ENCODE results near the gene VHLL.
A peak's percentile ranks its signal among the peaks of the same experiment; 100 is the strongest.
"Not testable (repeated sequence)": the region's sequence is repeated elsewhere in the genome, so short reads cannot be mapped to it uniquely, and the experiment has no call there.

VHLL gene

DNA sequence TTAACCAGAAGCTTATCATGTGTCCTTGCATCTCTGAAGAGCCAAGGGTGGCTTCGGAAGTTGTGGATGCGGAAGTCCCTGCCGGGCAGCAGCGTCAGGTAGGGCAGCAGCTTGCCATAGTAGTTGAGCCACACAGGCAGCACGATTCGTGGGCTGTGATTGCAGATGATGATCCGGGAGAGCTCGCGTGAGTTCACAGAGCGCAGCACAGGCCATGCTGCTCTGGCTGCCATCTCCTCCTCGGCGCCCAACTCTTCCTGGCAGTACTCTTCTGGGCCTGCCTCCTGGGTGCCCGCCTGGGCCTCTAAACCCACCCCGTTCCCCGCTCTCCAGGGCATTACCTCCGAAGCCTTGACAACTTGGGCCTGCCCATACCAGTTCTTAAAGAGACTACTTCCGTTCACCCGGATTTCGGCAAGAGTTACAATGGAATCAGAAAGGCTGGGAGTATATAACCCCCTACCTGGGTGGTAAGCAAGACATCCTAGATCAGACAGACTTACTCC is at the start of gene VHLL:
VHLL (minus strand) TSS at position 456 of the 506 bp plus-strand sequence; CDS start at position 338, 118 bp downstream.
- DNase-seq, result no peak

DNA sequence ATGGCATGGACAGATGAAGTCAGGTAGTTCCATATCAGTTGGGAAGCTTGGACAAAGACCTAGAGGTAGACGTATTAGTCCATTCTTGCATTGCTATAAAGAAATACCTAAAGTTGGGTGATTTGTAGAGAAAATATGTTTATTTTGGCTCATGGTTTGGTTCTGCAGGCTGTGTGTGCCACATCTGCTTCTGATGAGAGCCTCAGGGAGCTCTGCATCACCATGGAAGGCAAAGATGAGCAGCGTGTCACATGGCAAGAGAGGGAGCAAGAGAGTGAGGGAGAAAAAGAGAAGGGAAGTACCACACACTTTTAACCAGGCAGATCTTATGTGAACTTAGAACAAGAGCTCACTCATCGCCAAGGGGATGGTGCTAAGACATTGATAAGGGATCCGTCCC is 48.2 kb upstream of the VHLL start:
- DNase-seq, result no peak

DNA sequence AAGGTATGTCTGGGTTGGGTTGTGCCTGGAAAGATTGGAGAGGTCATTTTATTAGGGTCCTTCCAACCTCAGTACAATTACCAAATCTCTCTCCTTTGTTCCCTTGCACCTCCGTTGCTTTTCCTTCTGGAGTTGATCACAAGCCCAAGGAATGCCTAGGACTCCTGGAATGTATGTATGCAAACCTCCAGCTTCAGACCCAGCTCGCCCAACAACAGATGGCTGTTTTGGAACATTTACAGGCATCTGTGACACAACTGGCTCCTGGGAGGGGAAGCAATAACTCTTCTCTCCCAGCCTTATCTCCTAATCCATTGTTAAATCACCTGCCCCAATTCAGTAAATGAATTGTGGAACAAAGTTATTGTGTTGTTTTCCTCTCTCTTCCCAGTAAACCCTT is 47.5 kb upstream of the VHLL start:
- DNase-seq, result no peak

DNA sequence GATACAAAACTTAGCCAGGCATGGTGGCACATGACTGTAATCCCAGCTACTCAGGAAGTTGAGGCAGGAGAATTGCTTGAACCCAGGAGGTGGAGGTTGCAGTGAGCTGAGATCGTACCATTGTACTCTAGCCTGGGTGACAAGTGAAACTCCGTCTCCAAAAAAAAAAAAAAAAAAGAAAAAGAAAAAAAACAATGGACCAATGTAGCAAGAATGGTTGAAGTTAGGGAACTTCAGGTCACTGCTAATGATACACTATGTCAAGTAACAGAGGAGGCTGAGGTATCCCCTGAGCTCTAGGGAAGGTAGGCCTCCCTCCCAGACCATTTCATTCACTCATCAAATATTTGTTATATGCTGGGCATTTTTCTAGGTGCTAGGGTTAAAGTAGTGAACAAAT is 46.9 kb upstream of the VHLL start:
- DNase-seq, result not testable (repeated sequence)

DNA sequence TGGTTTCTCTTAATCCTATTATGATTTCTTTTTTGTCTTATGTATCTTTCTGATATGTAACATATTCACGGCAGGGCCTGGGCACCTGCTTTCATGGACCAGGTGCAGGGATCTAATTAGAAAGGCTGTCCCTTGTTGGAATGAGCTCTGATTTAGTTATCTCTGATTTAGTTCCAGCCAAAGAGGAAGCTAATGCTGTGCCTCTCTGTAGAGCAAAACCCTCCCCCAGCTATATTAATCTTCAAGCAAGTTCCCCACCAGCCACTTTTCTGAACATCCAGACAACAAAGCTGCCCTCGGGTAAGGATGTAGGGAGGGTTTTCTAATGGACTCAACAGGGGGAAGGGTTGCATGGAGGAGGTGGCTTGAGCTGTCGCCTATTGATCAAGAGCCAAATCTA is 45.3 kb upstream of the VHLL start:
- DNase-seq, result no peak

DNA sequence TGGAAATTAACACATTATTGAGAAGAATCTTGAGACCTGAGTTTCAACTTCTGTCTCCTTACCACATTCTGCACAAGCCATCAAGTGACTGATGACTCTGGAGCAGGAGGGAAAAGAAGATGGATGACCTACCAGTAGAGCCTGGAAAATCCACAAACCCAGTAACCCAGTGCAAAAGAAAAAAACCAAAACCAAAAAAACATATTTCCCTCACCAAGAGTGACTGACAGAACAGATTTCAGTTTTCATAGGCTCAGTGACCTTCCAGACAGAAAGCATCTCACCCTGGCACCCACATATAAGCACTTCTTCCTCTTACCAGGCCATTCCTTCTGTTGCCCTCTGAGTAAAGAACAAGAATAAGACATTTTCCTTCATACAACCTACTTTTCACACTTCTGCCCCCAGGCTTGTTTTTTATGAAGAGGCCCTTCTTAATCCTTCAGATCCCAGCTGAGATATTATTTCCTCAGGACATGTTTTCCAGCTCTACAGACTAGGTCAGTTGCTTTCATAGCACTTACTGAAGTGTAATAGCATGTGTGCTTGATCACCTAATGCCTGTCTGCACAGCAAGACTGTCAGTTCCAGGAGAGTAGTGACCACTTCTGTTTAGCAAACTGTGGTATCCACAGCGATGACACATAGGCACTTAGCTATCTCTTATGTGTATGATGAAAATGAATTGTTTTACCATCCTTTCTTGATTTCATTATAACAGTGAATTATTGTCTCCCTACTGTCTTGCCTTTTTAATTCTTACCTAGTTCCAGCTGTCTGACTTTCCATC is 43.3 kb upstream of the VHLL start:
- DNase-seq, result no peak

DNA sequence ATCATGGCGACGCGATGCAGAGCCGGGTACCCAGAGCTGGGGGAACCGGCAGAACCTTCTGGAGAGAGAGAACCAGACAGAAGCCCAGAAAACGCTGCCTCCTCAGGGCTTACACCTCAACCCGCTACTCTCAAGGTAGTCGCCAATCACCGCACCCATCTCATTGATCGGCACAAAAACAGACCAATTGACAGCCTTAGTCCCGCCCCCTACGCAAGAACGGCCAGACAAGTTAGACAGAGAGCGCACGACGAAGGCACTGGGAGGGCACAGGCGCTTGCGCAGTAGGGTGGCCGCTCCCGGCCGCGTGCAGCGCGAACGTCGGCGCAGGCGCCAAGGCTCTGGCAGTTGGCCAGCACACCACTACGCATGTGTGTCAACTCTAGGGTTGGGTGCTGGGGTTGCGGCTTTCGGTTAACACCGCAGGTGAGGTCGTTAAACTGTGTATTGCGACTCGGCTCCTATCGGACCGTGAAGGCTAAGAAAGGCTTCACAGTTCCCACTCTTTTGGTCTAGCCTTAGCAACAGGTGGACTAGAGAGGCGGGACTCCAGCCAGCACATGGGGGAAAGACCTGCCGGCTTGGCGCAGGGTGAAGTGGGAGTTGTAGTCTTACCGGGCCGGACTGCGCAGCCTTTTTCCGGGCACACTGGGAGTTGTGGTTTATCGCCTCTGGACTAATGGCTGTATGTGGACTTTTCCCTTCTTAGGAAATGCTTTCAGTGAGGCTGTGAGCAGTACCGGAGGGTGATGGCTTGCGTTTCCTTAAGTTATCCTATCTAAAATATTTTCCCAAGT is 39.3 kb upstream of the VHLL start, which contains the start of the genes CCT3 and TSACC:
CCT3 (minus strand) TSS at position 113 of the 797 bp plus-strand sequence; CDS start at position 5, 108 bp downstream.
TSACC (plus strand) TSS at position 347 of the 797 bp plus-strand sequence. CDS start 1,232 bp downstream, outside the sequence.
- peak; percentile 100 for DNase-seq

DNA sequence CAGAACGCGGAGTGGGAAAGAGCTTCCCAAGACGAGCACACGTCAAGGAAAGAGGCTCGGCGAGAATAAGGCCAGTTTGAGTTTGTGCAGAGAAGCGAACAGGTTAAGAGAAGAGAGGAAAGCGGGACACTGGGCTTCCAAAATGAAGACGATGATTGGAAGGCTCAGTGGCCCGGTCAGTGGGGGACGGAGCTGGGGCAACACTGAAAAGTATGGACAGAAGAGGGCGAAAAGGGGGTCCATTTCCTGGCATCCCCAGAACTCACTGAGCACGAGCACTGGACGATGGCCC is 38.7 kb upstream of the VHLL start:
- no peak for DNase-seq

DNA sequence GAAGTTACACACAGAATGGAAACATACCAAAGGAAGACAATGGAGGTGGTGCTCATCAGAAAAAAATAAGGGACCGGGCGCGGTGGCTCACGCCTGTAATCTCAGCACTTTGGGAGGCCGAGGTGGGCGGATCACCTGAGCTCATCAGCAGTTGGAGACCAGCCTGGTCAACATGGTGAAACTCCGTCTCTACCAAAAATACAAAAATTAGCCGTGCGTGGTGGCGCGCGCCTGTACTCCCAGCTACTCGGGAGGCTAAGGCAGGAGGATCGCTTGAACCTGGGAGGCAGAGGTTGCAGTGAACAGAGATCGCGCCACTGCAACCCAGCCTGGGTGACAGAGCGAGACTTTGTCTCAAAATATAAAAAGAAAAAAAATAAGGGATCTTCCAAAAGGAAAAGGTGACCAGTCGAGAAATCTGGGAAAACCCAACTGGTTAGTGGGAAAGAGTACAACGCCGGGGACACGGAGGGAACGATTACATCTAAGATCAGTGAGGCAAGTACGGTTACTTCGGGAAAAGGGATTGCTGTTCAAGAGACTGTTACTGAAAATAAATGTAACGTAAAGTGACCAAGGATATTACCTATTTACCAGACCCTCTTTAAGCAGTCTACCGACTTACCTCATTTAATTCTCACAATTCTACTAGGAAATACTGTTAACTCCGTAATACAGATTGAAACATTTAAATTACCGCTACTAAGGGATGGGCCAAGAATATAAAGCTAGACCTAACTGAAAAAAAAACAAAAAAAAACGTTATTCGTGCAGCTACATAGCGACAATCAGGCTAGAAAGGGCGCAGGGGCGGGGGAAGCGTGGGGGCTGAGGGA is 38.2 kb upstream of the VHLL start:
- no peak for DNase-seq

DNA sequence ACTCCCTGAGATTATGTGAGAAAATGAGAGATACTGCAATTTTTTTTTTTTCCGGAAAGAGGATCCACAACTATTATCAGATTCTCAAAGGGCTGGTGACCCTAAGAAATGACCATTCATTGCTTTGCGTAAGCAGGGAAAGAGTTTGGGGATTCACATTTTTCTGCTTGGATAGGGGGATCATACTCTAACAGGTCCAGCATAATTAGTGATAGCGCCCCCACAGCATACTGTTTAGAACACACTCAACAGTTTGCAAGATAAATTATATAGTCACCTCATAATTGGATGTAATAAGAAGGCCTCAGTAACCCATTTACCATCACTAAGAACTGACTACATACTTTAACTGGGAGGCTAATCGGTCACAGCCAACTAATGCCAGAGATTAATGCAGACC is 37.1 kb upstream of the VHLL start:
- DNase-seq, result no peak

DNA sequence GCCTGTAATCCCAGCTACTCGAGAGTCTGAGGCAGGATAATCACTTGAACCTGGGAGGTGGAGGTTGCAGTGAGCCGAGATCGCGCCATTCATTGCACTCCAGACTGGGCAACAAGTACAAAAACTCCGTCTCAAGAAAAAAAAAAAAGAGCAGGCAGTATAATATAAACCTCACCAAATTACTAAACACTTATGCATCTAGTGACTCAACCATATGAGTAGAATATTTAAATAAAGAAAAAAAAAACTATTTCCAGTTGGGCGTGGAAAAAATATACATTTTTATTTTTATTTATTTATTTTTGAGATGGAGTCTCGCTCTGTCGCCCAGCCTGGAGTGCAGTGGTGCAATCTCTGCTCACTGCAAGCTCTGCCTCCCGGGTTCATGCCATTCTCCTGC is 24.1 kb upstream of the VHLL start:
- not testable (repeated sequence) for DNase-seq

DNA sequence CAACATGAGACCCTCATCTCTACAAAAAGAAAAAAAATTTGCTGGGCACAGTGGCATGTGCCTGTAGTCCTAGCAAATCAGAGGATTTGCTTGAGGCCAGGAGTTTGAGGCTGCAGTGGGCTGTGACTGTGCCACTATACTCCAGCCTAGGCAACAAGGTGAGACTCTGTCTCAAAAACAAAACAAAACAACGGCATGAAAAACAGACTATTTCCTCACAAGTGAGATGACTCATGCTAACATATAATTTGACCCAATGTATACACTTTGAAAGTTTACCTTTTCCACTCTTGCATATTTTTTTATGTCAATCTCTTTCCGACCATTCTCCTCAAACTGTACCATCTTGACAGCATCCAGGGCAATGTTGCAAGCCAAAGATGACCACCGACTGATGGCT is 21.5 kb upstream of the VHLL start:
- DNase-seq, result no peak

DNA sequence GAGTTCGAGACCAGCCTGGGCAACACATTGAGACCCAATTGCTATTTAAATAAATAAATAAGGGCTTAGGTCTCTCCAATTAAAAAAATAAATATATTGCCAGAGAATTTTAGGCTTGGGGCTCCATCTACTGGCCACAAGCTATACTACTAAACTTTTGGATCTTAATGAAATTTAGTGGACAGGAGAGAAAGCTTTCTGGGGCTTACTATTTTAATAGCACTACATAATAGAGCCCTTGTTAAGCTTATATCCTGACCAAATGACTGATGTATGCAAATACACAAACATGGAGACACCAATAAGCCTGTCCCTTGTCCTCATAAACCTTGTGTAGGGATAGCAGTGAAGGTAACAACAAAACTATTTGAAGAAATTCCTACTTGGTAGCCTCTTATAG is 20.6 kb upstream of the VHLL start:
- peak; percentile 46 for DNase-seq

DNA sequence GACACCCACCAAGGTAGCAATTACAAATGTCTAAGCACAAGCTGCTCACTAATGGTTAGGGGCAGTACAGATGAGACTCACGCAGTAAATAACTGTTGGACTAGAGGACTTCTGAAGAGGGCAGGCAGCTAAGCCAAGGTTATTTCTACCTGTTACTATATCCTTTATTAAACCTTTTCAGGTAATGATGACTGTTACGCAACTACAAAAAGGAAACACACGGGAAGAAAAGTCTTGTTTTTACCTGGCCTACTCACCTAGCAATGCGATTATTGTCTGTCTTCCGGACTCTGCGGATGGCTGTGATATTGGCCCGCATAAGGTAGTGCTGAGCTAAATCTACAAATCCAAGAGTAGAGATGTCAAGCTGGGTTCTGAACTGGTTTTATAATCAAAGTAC is 17.8 kb upstream of the VHLL start:
- no peak for DNase-seq

DNA sequence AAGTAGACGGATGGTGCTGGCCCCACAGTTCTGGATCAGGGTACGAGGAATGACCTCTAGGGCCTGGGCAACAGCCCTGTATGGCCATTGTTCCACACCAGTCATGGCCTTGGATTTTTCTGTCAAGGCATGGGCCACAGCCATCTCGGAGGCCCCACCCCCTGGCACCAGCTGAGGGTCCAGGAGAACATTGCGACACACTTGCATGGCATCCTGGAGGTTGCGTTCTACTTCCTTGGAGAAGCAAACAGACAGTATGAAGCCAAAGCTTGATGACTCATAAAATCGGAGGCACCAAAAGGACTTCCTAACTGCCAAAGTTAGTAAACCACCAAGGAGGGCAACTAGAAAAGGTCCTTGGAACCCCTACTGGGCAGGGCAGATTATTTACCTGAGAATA is 11.9 kb upstream of the VHLL start:
- no peak for DNase-seq

DNA sequence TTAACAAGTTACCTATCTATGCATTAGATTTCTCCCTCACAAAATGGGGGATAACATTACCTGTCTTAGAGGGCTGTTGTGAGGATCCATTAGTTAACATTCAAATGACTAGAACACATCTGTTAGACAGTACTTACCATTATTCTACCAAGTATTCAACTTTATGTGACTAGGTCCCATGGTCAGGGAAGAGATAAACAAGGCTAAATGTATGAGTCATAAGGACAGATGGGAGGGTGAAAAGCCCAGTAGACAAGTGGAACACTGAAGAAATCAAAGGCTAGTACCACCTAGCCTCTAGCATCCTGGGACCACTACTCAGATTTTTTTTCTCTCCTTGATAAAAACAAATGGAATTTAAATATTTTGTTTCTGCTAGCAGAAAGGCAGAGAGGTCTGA is 9.0 kb upstream of the VHLL start:
- no peak for DNase-seq

DNA sequence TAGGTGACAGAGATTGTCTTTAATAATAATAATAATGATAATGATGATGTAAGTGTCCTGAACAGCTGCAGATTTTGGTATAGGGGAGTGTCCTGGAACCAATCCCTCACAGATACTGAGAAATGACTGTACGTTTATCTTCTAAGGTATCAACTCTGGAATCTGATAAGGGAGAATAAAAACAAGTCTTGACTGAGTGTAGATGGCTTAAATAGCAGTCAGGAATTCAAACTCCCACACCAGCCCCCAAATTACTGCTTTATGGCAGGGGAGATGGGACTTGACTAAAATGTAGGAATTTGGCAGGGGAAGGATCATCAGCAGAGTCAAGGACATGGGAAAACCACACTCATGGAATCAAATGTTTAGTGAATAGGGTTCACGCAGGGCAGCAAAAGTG is 6.1 kb upstream of the VHLL start:
- DNase-seq, result no peak

DNA sequence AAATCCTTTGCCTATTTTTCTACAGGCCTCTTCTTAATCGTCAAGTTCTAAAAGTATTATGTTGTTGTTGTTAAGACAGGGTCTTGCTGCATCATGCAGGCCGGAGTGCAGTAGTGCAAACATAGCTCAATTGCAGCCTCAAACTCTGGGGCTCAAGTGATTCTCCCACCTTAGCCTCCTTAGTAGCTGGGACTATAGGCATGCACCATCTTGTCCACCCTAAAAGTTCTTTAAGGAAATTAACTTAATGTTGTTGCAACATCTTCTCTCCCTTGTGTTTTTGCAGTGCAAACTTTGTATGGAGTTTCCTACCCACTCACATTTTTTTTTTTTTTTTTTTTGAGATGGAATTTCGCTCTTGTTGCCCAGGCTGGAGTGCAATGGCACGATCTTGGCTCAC is 4.1 kb upstream of the VHLL start:
- no peak for DNase-seq

DNA sequence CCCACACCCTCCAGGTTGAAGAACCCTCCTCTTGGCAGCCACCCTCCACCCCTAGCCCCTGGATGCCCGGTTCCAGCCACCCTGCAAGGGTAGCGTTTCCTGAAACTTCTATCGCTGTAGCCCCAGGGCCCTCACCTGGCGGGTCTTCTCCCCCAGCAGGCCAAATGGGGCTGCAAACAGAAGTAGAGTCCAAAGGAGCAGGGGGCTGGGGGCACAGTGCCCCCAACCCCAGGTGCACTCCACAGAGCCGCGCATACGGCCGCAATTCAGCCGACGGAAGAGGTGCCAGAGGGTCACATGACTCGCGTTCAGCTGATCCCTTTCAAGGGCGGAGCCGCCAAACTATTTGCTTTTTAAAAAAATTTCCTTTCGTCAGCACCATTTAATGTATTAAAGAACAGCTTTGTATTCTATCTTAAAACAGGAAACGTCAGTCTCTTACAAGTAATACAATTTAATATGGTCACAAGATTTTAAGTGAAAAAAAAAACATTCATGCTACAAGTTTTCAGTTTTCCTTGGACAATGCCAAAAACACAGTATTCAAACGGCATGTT is 3.6 kb downstream of the VHLL start, which contains the start of gene GLMP:
GLMP (minus strand) TSS at position 289 of the 557 bp plus-strand sequence; CDS start at position 255, 34 bp downstream.
- DNase-seq, result peak; percentile 81

DNA sequence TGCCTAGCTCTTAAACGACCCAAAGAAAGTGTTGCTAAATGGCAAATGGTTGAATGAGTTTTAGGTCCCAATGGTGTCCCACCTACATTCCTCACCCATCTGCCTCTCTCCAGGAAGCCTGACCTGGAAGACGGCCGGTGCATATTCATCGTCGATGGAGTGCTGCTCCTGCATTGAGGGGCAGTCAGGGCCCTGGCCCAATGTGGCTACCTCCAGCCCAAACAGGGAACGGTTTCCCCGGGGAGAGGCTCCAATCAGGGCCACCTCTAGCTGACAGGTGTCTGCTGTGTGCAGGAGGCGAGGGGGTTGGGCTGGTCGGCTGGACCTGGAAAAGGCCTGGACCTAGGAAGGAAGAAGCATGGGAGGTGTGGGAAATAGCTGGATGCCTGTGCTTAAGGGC is 5.2 kb downstream of the VHLL start:
- DNase-seq, result no peak

DNA sequence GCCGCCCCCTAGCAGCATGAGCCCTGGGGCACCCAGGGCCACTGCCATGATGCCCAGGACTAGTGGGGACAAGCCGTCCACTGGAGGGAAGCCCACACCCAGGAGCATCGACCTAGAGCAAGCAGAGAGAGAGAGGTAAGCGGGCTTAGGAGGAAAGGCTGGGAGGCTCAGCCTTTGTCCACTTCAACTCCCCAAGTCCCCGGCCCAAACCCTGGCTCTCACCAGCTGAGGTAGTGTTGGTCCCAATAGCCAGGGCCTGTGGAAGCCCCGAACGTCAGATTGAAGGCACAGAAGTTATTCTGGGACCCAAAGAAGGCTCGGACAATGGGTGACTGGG is 6.0 kb downstream of the VHLL start:
- no peak for DNase-seq

DNA sequence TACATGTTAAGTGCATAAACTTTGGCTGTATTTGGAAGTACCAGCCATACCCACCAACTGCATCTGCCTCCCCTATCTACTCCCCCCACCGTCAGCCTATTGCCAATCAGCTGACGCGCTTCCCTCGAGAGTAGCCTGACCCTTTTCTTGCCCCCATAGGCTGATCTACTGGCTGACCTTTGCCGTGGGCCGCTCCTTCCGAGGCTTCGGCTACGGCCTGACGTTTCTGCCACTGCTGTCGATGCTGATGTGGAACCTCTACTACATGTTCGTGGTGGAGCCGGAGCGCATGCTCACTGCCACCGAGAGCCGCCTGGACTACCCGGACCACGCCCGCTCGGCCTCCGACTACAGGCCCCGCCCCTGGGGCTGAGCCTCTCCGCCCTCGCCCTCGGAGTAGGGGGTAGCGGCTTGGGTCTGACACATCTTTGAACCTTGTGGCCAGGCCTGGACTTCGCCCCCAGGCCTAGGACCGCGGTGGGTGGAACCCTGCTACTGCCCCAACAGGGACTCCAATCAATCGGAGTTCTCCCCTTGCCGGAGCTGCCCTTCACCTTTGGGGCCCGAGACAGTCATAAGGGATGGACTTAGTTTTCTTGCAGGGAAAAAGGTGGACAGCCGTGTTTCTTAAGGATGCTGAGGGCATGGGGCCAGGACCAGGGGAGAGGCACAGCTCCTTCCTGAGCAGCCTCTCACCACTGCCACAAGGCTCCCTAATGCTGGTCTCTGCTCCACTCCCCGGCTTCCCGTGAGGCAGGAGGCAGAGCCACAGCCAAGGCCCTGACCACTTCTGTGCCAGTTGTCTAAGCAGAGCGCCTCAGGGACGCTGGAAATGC is 7.7 kb downstream of the VHLL start:
- peak; percentile 90 for DNase-seq
